Measurements from ENCODE around the gene PHB1. TPM values are rescaled to one million over a fixed set of nuclear protein-coding genes. Genes with fewer than 3 reads are reported as not detected.

The PHB1 gene
- polyA plus RNA-seq, 1 of the 3 experiments (the other 2 are of a cell fraction), result 379 TPM

GRCh38 chr17:49443862-49444261 is 29.2 kb upstream of the PHB1 start (continued):
- TF ChIP-seq REST (IDR thresholded peaks at IDR 0.05; ENCODE audit: low read depth, low read length) (peak; percentile 66; the same call in 1 of the 2 replicates), CTCF (IDR thresholded peaks at IDR 0.05) (no peak)

GRCh38 chr17:49442041-49442440 is 27.4 kb upstream of the PHB1 start:
- H3K4me3 ChIP-seq (ENCODE audit: low read depth in 2 of 2, low read length in 1 of 2), result no peak overlapping the region
- H4K20me1 ChIP-seq (ENCODE audit: insufficient read depth), result no peaks in the 10 kb centered on the region
- H2AFZ ChIP-seq (ENCODE audit: low read depth), result no peak overlapping the region
- H3K36me3 ChIP-seq (replicated peaks in 1 of 2; ENCODE audit: control insufficient read depth in 1 of 2, insufficient read depth in 2 of 2, low read length in 1 of 2), result no peaks in the 10 kb centered on the region
- ChIA-PET CTCF (interaction anchor here (1.2 to 21.7 kb wide), 2 partner anchors 55 to 116 kb away, joined by 3 to 492 read pairs; no protein-coding TSS in a partner anchor), POLR2A (no interaction called here)
- DNase-seq, result no peak
- no peak overlapping the region for H3K27ac ChIP-seq (ENCODE audit: low read depth in 2 of 2, low read length in 1 of 2)
- H3K79me2 ChIP-seq (ENCODE audit: insufficient read depth), result no peaks in the 10 kb centered on the region
- H3F3A ChIP-seq (replicated peaks; ENCODE audit: insufficient read depth), result peaks cover 4% of the 10 kb centered on the region
- H3K4me2 ChIP-seq, result no peak overlapping the region
- no peaks in the 10 kb centered on the region for H3K9me3 ChIP-seq
- no peak overlapping the region for H3K9ac ChIP-seq
- H3K9me2 ChIP-seq, result no peaks in the 10 kb centered on the region
- H3K4me1 ChIP-seq (ENCODE audit: control insufficient read depth in 1 of 2, insufficient read depth in 2 of 2, low read depth in 1 of 2, low read length in 1 of 2), result peaks cover 14 to 29% of the 10 kb centered on the region in 2 experiments; a peak in 3 of 4 replicates
- peaks cover 12% of the 10 kb centered on the region; the same call in 1 of the 2 replicates for H3K27me3 ChIP-seq (ENCODE audit: insufficient read depth)
- TF ChIP-seq, protein P1, sequence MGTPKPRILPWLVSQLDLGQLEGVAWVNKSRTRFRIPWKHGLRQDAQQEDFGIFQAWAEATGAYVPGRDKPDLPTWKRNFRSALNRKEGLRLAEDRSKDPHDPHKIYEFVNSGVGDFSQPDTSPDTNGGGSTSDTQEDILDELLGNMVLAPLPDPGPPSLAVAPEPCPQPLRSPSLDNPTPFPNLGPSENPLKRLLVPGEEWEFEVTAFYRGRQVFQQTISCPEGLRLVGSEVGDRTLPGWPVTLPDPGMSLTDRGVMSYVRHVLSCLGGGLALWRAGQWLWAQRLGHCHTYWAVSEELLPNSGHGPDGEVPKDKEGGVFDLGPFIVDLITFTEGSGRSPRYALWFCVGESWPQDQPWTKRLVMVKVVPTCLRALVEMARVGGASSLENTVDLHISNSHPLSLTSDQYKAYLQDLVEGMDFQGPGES (IDR thresholded peaks at IDR 0.05; ENCODE audit: low read depth, low read length), result no peak
- no peak for TF ChIP-seq MXI1 (IDR thresholded peaks at IDR 0.05; ENCODE audit: low read depth, low read length)
- TF ChIP-seq TEAD4 (IDR thresholded peaks at IDR 0.05; ENCODE audit: borderline replicate concordance, insufficient read depth), result no peak
- no peak for TF ChIP-seq RCOR1 (IDR thresholded peaks at IDR 0.05; ENCODE audit: low read length)
- no peak for TF ChIP-seq CHD2 (IDR thresholded peaks at IDR 0.05; ENCODE audit: low read length, partially characterized antibody)
- no peak for TF ChIP-seq GABPA (IDR thresholded peaks at IDR 0.05; ENCODE audit: low read depth)
- TF ChIP-seq SIN3A (IDR thresholded peaks at IDR 0.05; ENCODE audit: borderline replicate concordance, low read depth, low read length), result no peak
- no peak for TF ChIP-seq YY1 (IDR thresholded peaks at IDR 0.05; ENCODE audit: low read depth)
- TF ChIP-seq, protein P2, sequence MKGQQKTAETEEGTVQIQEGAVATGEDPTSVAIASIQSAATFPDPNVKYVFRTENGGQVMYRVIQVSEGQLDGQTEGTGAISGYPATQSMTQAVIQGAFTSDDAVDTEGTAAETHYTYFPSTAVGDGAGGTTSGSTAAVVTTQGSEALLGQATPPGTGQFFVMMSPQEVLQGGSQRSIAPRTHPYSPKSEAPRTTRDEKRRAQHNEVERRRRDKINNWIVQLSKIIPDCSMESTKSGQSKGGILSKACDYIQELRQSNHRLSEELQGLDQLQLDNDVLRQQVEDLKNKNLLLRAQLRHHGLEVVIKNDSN (IDR thresholded peaks at IDR 0.05; ENCODE audit: borderline replicate concordance, low read depth), result no peak
- no peak for TF ChIP-seq TCF12 (IDR thresholded peaks at IDR 0.05)
- 95% methylated on average over 9 of the region's 9 CpGs for WGBS (ENCODE audit: low lambda C conversion rate)

Data from SK-N-SH (cell line).